Astrocyte of the cerebellum (primary cell): Measurements from ENCODE around the gene LCE1F.

Source experiments
- DNase-seq: peaks from one replicate; pipeline ENCODE4 v3.0.0-alpha.2; 2011; ENCODE audit warnings: low read depth
- H3K4me3 ChIP-seq: 2 replicates; pipeline ENCODE4 v1.5.1; 2011; ENCODE audit warnings: mild to moderate bottlenecking, low read depth, low read length, moderate library complexity
- in situ Hi-C: cut with HindIII; loops from 2 replicates; pipeline ENCODE4 v1.10.0; 2017; ENCODE audit warnings: low sequenced_read_pairs
- TF ChIP-seq, protein P1 (sequence below): IDR thresholded peaks from 2 replicates; pipeline ENCODE4 v1.5.1; 2012; ENCODE audit warnings: low read length, low read depth, moderate library complexity, mild to moderate bottlenecking; ENCODE audit errors: missing control alignments

The LCE1F gene

GRCh38 chr1:152753586-152753985 lies 21.4 kb upstream of the LCE1F start:
- TF ChIP-seq, protein P1, sequence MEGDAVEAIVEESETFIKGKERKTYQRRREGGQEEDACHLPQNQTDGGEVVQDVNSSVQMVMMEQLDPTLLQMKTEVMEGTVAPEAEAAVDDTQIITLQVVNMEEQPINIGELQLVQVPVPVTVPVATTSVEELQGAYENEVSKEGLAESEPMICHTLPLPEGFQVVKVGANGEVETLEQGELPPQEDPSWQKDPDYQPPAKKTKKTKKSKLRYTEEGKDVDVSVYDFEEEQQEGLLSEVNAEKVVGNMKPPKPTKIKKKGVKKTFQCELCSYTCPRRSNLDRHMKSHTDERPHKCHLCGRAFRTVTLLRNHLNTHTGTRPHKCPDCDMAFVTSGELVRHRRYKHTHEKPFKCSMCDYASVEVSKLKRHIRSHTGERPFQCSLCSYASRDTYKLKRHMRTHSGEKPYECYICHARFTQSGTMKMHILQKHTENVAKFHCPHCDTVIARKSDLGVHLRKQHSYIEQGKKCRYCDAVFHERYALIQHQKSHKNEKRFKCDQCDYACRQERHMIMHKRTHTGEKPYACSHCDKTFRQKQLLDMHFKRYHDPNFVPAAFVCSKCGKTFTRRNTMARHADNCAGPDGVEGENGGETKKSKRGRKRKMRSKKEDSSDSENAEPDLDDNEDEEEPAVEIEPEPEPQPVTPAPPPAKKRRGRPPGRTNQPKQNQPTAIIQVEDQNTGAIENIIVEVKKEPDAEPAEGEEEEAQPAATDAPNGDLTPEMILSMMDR = no peak
- in situ Hi-C loops = no loop called here
- H3K4me3 ChIP-seq = no peak overlapping the region
- no peak for DNase-seq

DNA sequence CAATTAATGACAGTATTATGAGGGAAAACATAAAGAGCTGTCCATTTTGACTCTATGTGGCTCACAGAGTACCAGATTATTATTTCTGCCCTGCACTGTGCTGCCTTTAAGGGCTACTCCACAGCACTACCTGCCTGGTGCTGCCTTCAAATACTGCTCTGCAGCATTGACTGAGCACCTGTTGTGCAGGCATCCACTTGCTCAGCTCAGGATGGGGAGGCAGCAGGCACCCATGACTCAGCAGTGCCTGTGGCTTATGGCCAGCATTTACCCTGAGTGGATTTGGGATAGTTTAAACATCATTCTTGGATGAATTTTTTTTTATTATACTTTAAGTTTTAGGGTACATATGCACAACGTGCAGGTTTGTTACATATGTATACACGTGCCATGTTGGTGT lies 18.1 kb upstream of the LCE1F start:
- TF ChIP-seq, protein P1 = no peak
- in situ Hi-C loops = no loop called here
- no peak overlapping the region for H3K4me3 ChIP-seq
- DNase-seq = no peak

DNA sequence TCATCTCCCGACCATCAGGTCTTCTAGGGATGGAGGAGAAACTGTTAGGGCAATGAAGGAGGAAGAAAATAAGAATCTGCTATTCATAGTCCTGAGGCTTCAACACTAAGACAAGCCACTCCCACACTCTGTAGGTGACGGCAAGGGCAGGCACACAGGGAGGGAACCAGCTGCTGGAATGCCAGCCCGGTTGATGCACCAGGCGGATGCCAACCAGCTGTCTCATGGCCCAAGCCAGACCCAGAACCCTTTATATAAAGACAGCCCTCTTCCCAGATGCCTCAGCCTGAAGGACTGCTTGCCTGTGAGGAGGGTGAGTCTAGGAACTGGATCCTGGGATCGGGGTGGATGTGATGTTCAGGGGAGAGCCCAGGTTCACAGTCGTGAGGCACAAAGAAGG lies 17.2 kb upstream of the LCE1F start, which contains the start of gene KPRP:
Gene KPRP (plus strand): TSS at position 279 of the 400 bp plus-strand sequence. CDS start 1,564 bp downstream, outside the sequence.
- in situ Hi-C loops = no loop called here
- no peak within 1 kb of the TSS for H3K4me3 ChIP-seq
- DNase-seq = no peak
- TF ChIP-seq, protein P1 = no peak

DNA sequence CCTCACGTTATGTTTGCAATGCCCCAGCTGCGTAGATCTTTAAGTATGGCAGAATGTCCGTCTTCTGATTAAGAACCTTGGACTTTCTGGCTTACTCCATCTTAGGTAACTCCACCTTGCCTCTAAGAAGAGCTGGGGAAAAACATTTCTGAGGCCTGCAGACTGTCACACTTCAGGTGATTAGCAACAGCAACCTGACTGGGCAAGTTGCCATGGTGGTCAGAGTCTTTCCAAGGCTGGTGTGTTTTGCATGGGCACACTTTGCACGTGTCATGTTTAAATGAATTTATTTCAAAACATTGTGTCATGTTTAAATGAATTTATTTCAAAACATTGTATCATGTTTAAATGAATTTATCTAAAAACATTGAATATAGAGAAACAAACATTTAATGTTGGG lies 16.3 kb upstream of the LCE1F start:
- H3K4me3 ChIP-seq = no peak overlapping the region
- in situ Hi-C loops = no loop called here

GRCh38 chr1:152759453-152760173 lies 15.3 kb upstream of the LCE1F start:
- TF ChIP-seq, protein P1 = no peak
- no peak overlapping the region for H3K4me3 ChIP-seq

More for the DNA sequence above, 16.3 kb upstream of the LCE1F start:
- TF ChIP-seq, protein P1 = no peak
- DNase-seq = no peak

DNA sequence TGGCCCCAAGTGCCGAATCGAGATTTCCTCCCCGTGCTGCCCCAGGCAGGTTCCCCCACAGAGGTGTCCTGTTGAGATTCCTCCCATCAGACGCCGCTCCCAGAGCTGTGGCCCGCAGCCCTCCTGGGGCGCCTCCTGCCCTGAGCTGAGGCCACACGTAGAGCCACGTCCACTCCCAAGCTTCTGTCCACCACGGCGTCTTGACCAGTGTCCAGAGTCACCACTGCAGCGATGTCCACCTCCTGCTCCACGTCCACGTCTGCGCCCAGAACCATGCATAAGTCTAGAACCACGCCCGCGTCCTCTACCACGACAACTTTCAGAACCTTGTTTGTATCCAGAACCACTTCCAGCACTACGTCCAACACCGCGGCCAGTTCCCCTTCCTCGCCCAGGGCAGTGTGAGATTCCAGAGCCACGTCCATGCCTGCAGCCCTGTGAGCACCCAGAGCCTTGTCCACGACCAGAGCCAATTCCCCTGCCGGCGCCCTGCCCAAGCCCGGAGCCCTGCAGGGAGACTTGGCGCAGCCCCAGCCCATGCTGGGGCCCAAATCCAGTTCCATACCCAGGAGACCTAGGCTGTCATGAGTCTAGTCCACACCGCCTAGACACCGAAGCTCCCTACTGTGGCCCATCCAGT lies 14.3 kb upstream of the LCE1F start:
- TF ChIP-seq, protein P1 = no peak
- in situ Hi-C loops = no loop called here
- no peak overlapping the region for H3K4me3 ChIP-seq
- DNase-seq = no peak

More at GRCh38 chr1:152759453-152760173, 15.3 kb upstream of the LCE1F start:
- in situ Hi-C loops = no loop called here
- no peak for DNase-seq
